Mesendoderm (in vitro differentiated cells): ENCODE data around the gene CST7.

ENCODE experiments used
- DNase-seq: peaks from one replicate; pipeline ENCODE4 v3.0.0; 2013
- H2AK5ac ChIP-seq: 2 replicates; pipeline ENCODE4 v1.6.1; 2013; ENCODE audit warnings: low read length, inconsistent platforms
- H2BK120ac ChIP-seq: 2 replicates; pipeline ENCODE4 v1.6.1; 2013; ENCODE audit warnings: low read depth, mild to moderate bottlenecking, low read length, moderate library complexity, mixed read lengths
- H2BK15ac ChIP-seq: replicated peaks from 2 replicates; pipeline ENCODE4 v1.6.1; 2013; ENCODE audit warnings: low read depth, mild to moderate bottlenecking, moderate library complexity
- H2BK5ac ChIP-seq: 2 replicates; pipeline ENCODE4 v1.6.1; 2013; ENCODE audit warnings: low read length, inconsistent platforms
- H3K18ac ChIP-seq: 2 replicates; pipeline ENCODE4 v1.6.1; 2013; ENCODE audit warnings: mild to moderate bottlenecking, low read length, mixed read lengths
- H3K23ac ChIP-seq: one replicate; pipeline ENCODE4 v1.6.1; 2013; ENCODE audit warnings: low read length
- H3K27ac ChIP-seq: 2 replicates; pipeline ENCODE4 v1.5.1; 2013; ENCODE audit warnings: low read depth, mild to moderate bottlenecking, inconsistent platforms, low read length, moderate library complexity
- H3K27me3 ChIP-seq: 2 replicates; pipeline ENCODE4 v1.6.1; 2013; ENCODE audit warnings: low read length, control low read depth, mild to moderate bottlenecking, inconsistent platforms; ENCODE audit not compliant: insufficient read depth, poor library complexity
- H3K36me3 ChIP-seq: 2 replicates; pipeline ENCODE4 v1.6.1; 2013; ENCODE audit warnings: low read length, inconsistent platforms; ENCODE audit not compliant: control insufficient read depth, insufficient read depth
- H3K4ac ChIP-seq: one replicate; pipeline ENCODE4 v1.6.1; 2013; ENCODE audit warnings: low read depth, mild to moderate bottlenecking, low read length, moderate library complexity
- H3K4me1 ChIP-seq: 2 replicates; pipeline ENCODE4 v1.6.1; 2013; ENCODE audit warnings: low read depth, low read length, inconsistent platforms; ENCODE audit not compliant: control insufficient read depth
- H3K4me2 ChIP-seq: 2 replicates; pipeline ENCODE4 v1.6.1; 2013; ENCODE audit warnings: low read length
- H3K4me3 ChIP-seq: 2 replicates; pipeline ENCODE4 v1.5.1; 2013; ENCODE audit warnings: mild to moderate bottlenecking, low read length
- H3K56ac ChIP-seq: one replicate; pipeline ENCODE4 v1.6.1; 2013; ENCODE audit warnings: low read length
- H3K79me1 ChIP-seq: 2 replicates; pipeline ENCODE4 v1.6.1; 2013; ENCODE audit warnings: low read length, inconsistent platforms
- H3K79me2 ChIP-seq: 2 replicates; pipeline ENCODE4 v1.6.1; 2013; ENCODE audit warnings: mild to moderate bottlenecking, low read length; ENCODE audit not compliant: control insufficient read depth, insufficient read depth
- H3K9ac ChIP-seq: 2 replicates; pipeline ENCODE4 v1.6.1; 2013; ENCODE audit warnings: low read length, inconsistent platforms
- H4K5ac ChIP-seq: one replicate; pipeline ENCODE4 v1.6.1; 2013; ENCODE audit warnings: low read length
- H4K8ac ChIP-seq: one replicate; pipeline ENCODE4 v1.6.1; 2013; ENCODE audit warnings: low read depth, mild to moderate bottlenecking, control low read depth, low read length, moderate library complexity
- WGBS: extraction: QIAGEN DNeasy Blood & Tissue Kit; methylation state at CpG from one replicate; pipeline ENCODE4 v1.1.7; 2013; ENCODE audit warnings: low lambda C conversion rate, missing lambda C conversion rate; ENCODE audit not compliant: insufficient coverage; ENCODE audit errors: extremely low coverage; 5-methylcytosine and 5-hydroxymethylcytosine counted together

The CST7 gene

DNA sequence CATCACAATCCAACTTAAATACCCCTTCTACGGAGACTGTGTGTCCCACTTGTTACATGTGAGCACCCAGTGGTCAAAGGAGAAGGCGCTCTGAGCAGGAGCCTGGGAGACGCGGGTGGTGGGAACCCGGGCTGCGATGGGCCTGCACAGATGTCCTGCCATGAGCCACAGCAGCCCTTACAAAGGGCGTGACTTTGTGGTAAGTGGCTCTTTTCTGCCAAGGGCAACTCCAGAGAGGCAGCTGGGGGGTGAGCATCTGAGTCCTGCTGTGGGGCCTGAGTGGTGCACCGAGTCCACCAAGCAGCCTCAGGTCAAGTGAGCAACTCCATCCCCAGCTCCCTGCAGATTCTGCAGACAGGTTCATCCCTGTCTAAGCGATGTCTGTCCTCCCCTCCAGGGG is 33.6 kb upstream of the CST7 start:
- Histone ChIP-seq H3K18ac (no peak overlapping the region), H2BK120ac (no peak overlapping the region), H2BK5ac (no peak overlapping the region), H3K4me3 (no peak overlapping the region), H3K23ac (no peak overlapping the region), H3K4ac (no peak overlapping the region), H3K4me1 (no peaks in the 10 kb centered on the region), H2AK5ac (no peak overlapping the region), H3K56ac (no peak overlapping the region), H3K27me3 (no peaks in the 10 kb centered on the region), H3K4me2 (no peak overlapping the region), H3K79me2 (no peaks in the 10 kb centered on the region), H4K8ac (no peak overlapping the region), H2BK15ac (no peak overlapping the region), H3K36me3 (no peaks in the 10 kb centered on the region), H3K27ac (no peak overlapping the region), H3K79me1 (no peaks in the 10 kb centered on the region), H4K5ac (no peak overlapping the region), H3K9ac (no peak overlapping the region)
- DNase-seq, result no peak
- no CpG with 5 or more reads among the region's 9 CpGs for WGBS

GRCh38 chr20:24915892-24916291 is 33.2 kb upstream of the CST7 start:
- no peak overlapping the region for H2BK15ac ChIP-seq
- H3K27ac ChIP-seq, result no peak overlapping the region
- H2BK5ac ChIP-seq, result no peak overlapping the region
- no peak for DNase-seq
- WGBS, result no CpG with 5 or more reads among the region's 7 CpGs
- no peak overlapping the region for H3K18ac ChIP-seq
- H4K8ac ChIP-seq, result no peak overlapping the region
- H3K9ac ChIP-seq, result no peak overlapping the region
- H2AK5ac ChIP-seq, result no peak overlapping the region
- no peak overlapping the region for H2BK120ac ChIP-seq
- H3K79me2 ChIP-seq, result no peaks in the 10 kb centered on the region
- H3K4ac ChIP-seq, result no peak overlapping the region
- no peaks in the 10 kb centered on the region for H3K4me1 ChIP-seq
- H4K5ac ChIP-seq, result no peak overlapping the region
- no peak overlapping the region for H3K4me3 ChIP-seq
- no peaks in the 10 kb centered on the region for H3K27me3 ChIP-seq
- no peak overlapping the region for H3K4me2 ChIP-seq
- no peak overlapping the region for H3K23ac ChIP-seq
- H3K79me1 ChIP-seq, result no peaks in the 10 kb centered on the region
- no peaks in the 10 kb centered on the region for H3K36me3 ChIP-seq
- H3K56ac ChIP-seq, result no peak overlapping the region

GRCh38 chr20:24916412-24916811 is 32.7 kb upstream of the CST7 start:
- Histone ChIP-seq H2AK5ac (no peak overlapping the region), H2BK120ac (no peak overlapping the region), H3K9ac (no peak overlapping the region), H3K79me1 (no peaks in the 10 kb centered on the region), H3K36me3 (no peaks in the 10 kb centered on the region), H3K79me2 (no peaks in the 10 kb centered on the region), H2BK5ac (no peak overlapping the region), H3K4me1 (no peaks in the 10 kb centered on the region), H2BK15ac (no peak overlapping the region), H3K18ac (no peak overlapping the region), H3K27me3 (no peaks in the 10 kb centered on the region), H3K23ac (no peak overlapping the region), H3K4me3 (no peak overlapping the region), H3K4me2 (no peak overlapping the region), H3K4ac (no peak overlapping the region), H3K27ac (no peak overlapping the region), H3K56ac (no peak overlapping the region), H4K5ac (no peak overlapping the region), H4K8ac (no peak overlapping the region)
- WGBS, result no CpG with 5 or more reads among the region's 1 CpG
- no peak for DNase-seq

DNA sequence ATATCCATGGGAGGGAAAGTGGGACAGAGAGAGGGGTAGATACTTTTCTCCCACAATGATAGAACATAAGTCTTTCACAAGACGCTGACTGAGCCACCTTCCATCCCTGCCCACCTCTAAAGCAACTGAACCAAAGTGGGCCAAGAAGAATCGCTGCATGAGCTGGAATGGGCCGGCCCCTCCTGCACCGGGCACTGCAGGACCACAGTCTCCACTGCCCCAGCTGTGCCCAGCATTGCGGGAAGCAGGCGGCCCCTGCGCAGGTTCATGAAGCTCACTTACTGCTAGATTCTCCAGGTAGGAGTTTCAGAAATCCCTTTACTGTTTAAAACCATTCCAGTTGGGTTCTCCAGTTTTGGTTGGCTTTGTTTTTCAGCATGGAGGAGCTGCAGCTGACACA is 32.0 kb upstream of the CST7 start:
- H3K23ac ChIP-seq, result no peak overlapping the region
- H3K79me1 ChIP-seq, result no peaks in the 10 kb centered on the region
- no peak overlapping the region for H2BK15ac ChIP-seq
- no peaks in the 10 kb centered on the region for H3K36me3 ChIP-seq
- H4K5ac ChIP-seq, result no peak overlapping the region
- no peak overlapping the region for H4K8ac ChIP-seq
- H3K4me1 ChIP-seq, result no peaks in the 10 kb centered on the region
- DNase-seq, result no peak
- no peak overlapping the region for H3K4ac ChIP-seq
- no peak overlapping the region for H3K27ac ChIP-seq
- no CpG with 5 or more reads among the region's 7 CpGs for WGBS
- H2BK120ac ChIP-seq, result no peak overlapping the region
- H2BK5ac ChIP-seq, result no peak overlapping the region
- H3K4me2 ChIP-seq, result no peak overlapping the region
- no peak overlapping the region for H3K4me3 ChIP-seq
- H2AK5ac ChIP-seq, result no peak overlapping the region
- H3K56ac ChIP-seq, result no peak overlapping the region
- H3K18ac ChIP-seq, result no peak overlapping the region
- H3K9ac ChIP-seq, result no peak overlapping the region
- no peaks in the 10 kb centered on the region for H3K79me2 ChIP-seq
- no peaks in the 10 kb centered on the region for H3K27me3 ChIP-seq

GRCh38 chr20:24917797-24918578 is 31.1 kb upstream of the CST7 start:
- Histone ChIP-seq H3K79me2 (no peaks in the 10 kb centered on the region), H3K4me3 (no peak overlapping the region), H3K18ac (no peak overlapping the region), H3K23ac (no peak overlapping the region), H2AK5ac (no peak overlapping the region), H3K56ac (no peak overlapping the region), H3K27ac (no peak overlapping the region), H3K9ac (no peak overlapping the region), H2BK15ac (no peak overlapping the region), H3K4me2 (no peak overlapping the region), H4K5ac (no peak overlapping the region), H2BK5ac (no peak overlapping the region), H3K27me3 (no peaks in the 10 kb centered on the region), H3K79me1 (no peaks in the 10 kb centered on the region), H3K4ac (no peak overlapping the region), H4K8ac (no peak overlapping the region), H2BK120ac (no peak overlapping the region), H3K4me1 (no peaks in the 10 kb centered on the region), H3K36me3 (no peaks in the 10 kb centered on the region)
- no CpG with 5 or more reads among the region's 34 CpGs for WGBS
- DNase-seq, result peak; percentile 78
